ENCODE results near the gene SERPINH1. TPM values are rescaled to one million over a fixed set of nuclear protein-coding genes. Genes with fewer than 3 reads are reported as not detected.
A peak's percentile ranks its signal among the peaks of the same experiment; 100 is the strongest.

The SERPINH1 gene
- total RNA-seq, 4 donors from 2014 or later = 102 to 167 (median 143) TPM

GRCh38 chr11:75558939-75559843 is 2.9 kb upstream of the SERPINH1 start:
- Histone ChIP-seq H3K4me3 (replicated peaks in 1 of 3) (no peak overlapping the region), H3K27ac (peak overlapping the region; percentile 84 to 100 (median 100)), H3K9me3 (no peaks in the 10 kb centered on the region), H3K36me3 (no peaks in the 10 kb centered on the region), H3K4me1 (peaks cover 34 to 63% of the 10 kb centered on the region in 2 donors), H3K27me3 (no peaks in the 10 kb centered on the region)
- WGBS, 2 donors = 18% methylated on average over 8 of the region's 8 CpGs
- intact Hi-C loops (cut with DNase I) = no loop called here
- DNase-seq = peak; percentile 84 to 85
- TF ChIP-seq POLR2A (IDR thresholded peaks at IDR 0.05) (peak in 1 of 2 donors; percentile 35), CTCF (IDR thresholded peaks at IDR 0.05) (peak in 1 of 6 experiments; percentile 20)

GRCh38 chr11:75560644-75561043 is 1.4 kb upstream of the SERPINH1 start:
- H3K9me3 ChIP-seq = no peaks in the 10 kb centered on the region
- peaks cover 42 to 71% of the 10 kb centered on the region in 2 donors for H3K4me1 ChIP-seq
- no peak for DNase-seq
- TF ChIP-seq POLR2A (IDR thresholded peaks at IDR 0.05) = no peak
- TF ChIP-seq CTCF (IDR thresholded peaks at IDR 0.05) = no peak
- 65 to 82% methylated on average over 1 of the region's 1 CpG for WGBS, 2 donors
- H3K27ac ChIP-seq = peak overlapping the region in 2 of 3 donors; percentile 100
- no peaks in the 10 kb centered on the region for H3K27me3 ChIP-seq
- intact Hi-C loops (cut with DNase I) = no loop called here
- H3K4me3 ChIP-seq (replicated peaks in 1 of 3) = no peak overlapping the region
- no peaks in the 10 kb centered on the region for H3K36me3 ChIP-seq

GRCh38 chr11:75561426-75562047 is 516 bp upstream of the SERPINH1 start:
- intact Hi-C loops (cut with DNase I) = no loop called here
- WGBS, 2 donors = 16 to 23% methylated on average over 14 of the region's 21 CpGs
- H3K4me3 ChIP-seq (replicated peaks in 1 of 3) = peak overlapping the region in 2 of 3 donors; percentile 91 to 95

GRCh38 chr11:75562836-75563484 is 907 bp downstream of the SERPINH1 start:
- no peaks in the 10 kb centered on the region for H3K9me3 ChIP-seq
- H3K4me3 ChIP-seq (replicated peaks in 1 of 3) = peak overlapping the region; percentile 43 to 95 (median 91)
- intact Hi-C loops (cut with DNase I) = no loop called here
- WGBS, 2 donors = 1 to 6% methylated on average over 16 of the region's 16 CpGs
- no peaks in the 10 kb centered on the region for H3K27me3 ChIP-seq
- TF ChIP-seq POLR2A (IDR thresholded peaks at IDR 0.05) = no peak
- TF ChIP-seq CTCF (IDR thresholded peaks at IDR 0.05) = no peak
- peaks cover 15 to 20% of the 10 kb centered on the region in 2 donors for H3K36me3 ChIP-seq
- H3K27ac ChIP-seq = peak overlapping the region; percentile 99 to 100 (median 100)
- DNase-seq = peak; percentile 33 to 36
- peaks cover 36 to 77% of the 10 kb centered on the region in 2 donors for H3K4me1 ChIP-seq

More at GRCh38 chr11:75561426-75562047, 516 bp upstream of the SERPINH1 start:
- Histone ChIP-seq H3K9me3 (no peaks in the 10 kb centered on the region), H3K4me1 (peaks cover 42 to 80% of the 10 kb centered on the region in 2 donors), H3K36me3 (peaks cover under 1 to 6% of the 10 kb centered on the region in 2 donors), H3K27me3 (no peaks in the 10 kb centered on the region), H3K27ac (peak overlapping the region; percentile 99 to 100 (median 100))
- no peak for DNase-seq
- TF ChIP-seq CTCF (IDR thresholded peaks at IDR 0.05) (no peak), POLR2A (IDR thresholded peaks at IDR 0.05) (no peak)
